ENCODE results near the gene GFRA1. TPM values are rescaled to one million over a fixed set of nuclear protein-coding genes. Genes with fewer than 3 reads are reported as not detected.

The GFRA1 gene
- total and polyA plus RNA-seq, 2 of the 4 experiments (the other 2 are of a cell fraction): 9.1 to 9.3 TPM

GRCh38 chr10:116059320-116059719 is 213.7 kb downstream of the GFRA1 start:
- Histone ChIP-seq H3K27ac (ENCODE audit: insufficient read depth, low read length) (no peak overlapping the region), H2BK120ac (ENCODE audit: low read depth, low read length) (no peak overlapping the region), H3K9ac (ENCODE audit: low read depth, low read length) (no peak overlapping the region), H2AFZ (replicated peaks; ENCODE audit: low read length, poor library complexity) (no peak overlapping the region), H4K5ac (ENCODE audit: low read depth, low read length) (no peak overlapping the region), H3K4me1 (ENCODE audit: control insufficient read depth, insufficient read depth, low read length) (no peaks in the 10 kb centered on the region), H2AK5ac (ENCODE audit: low read depth, low read length) (no peak overlapping the region), H3K18ac (ENCODE audit: low read depth, low read length) (no peak overlapping the region), H3K27me3 (ENCODE audit: control insufficient read depth, insufficient read depth, low read length) (no peaks in the 10 kb centered on the region), H3K36me3 (ENCODE audit: control insufficient read depth, insufficient read depth, low read length) (no peaks in the 10 kb centered on the region), H4K20me1 (ENCODE audit: insufficient read depth, low read length) (no peaks in the 10 kb centered on the region), H3K56ac (ENCODE audit: extremely low read depth, insufficient read depth, low read length) (no peak overlapping the region), H2BK15ac (ENCODE audit: low read depth, low read length) (no peak overlapping the region), H3K4me3 (ENCODE audit: insufficient read depth, low read depth, low read length) (no peak overlapping the region), H3K79me1 (ENCODE audit: low read depth in 1 of 2, low read length in 2 of 2) (no peaks in the 10 kb centered on the region), H3K9me1 (ENCODE audit: insufficient read depth, low read length) (no peaks in the 10 kb centered on the region; the same call in 1 of the 2 replicates), H3K9me3 (ENCODE audit: control insufficient read depth, insufficient read depth, low read length) (0 out of 2 replicates have a peak, but pooled peaks cover 4% of the 10 kb centered on the region), H4K91ac (ENCODE audit: insufficient read depth, low read depth, low read length) (no peak overlapping the region), H4K8ac (ENCODE audit: low read depth in 2 of 2, low read length in 2 of 2) (no peak overlapping the region), H3K14ac (replicated peaks; ENCODE audit: low read depth, low read length) (no peak overlapping the region), H2BK20ac (ENCODE audit: low read depth, low read length) (no peak overlapping the region), H2BK5ac (ENCODE audit: low read depth, low read length, poor library complexity, severe bottlenecking) (no peak overlapping the region), H3K4me2 (ENCODE audit: low read depth, low read length) (no peak overlapping the region), H3K4ac (ENCODE audit: low read depth, low read length) (no peak overlapping the region), H3K23ac (ENCODE audit: low read depth, low read length) (no peak overlapping the region), H2AK9ac (replicated peaks; ENCODE audit: low read depth, low read length, poor library complexity) (no peak overlapping the region)
- BruUV-seq (replicated peaks): no TSS peak
- TF ChIP-seq POLR2A (IDR thresholded peaks at IDR 0.05; ENCODE audit: low read depth, low read length) (no peak), MXI1 (IDR thresholded peaks at IDR 0.05; ENCODE audit: borderline replicate concordance, low read depth, low read length) (no peak), SMC3 (IDR thresholded peaks at IDR 0.05; ENCODE audit: low read depth, low read length) (no peak), NFE2L2 (IDR thresholded peaks at IDR 0.05; ENCODE audit: low read depth, low read length) (no peak), MAZ (IDR thresholded peaks at IDR 0.05; ENCODE audit: borderline replicate concordance, low read depth, low read length) (no peak), RFX5 (IDR thresholded peaks at IDR 0.05; ENCODE audit: low read depth, low read length) (no peak), MAFK (IDR thresholded peaks at IDR 0.05; ENCODE audit: low read depth, low read length) (no peak)
- TF ChIP-seq, protein P1, sequence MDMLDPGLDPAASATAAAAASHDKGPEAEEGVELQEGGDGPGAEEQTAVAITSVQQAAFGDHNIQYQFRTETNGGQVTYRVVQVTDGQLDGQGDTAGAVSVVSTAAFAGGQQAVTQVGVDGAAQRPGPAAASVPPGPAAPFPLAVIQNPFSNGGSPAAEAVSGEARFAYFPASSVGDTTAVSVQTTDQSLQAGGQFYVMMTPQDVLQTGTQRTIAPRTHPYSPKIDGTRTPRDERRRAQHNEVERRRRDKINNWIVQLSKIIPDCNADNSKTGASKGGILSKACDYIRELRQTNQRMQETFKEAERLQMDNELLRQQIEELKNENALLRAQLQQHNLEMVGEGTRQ (IDR thresholded peaks at IDR 0.05; ENCODE audit: low read depth, low read length): no peak
- ATAC-seq (ENCODE audit: low read depth) (no peak), DNase-seq (no peak)
- no CpG with 5 or more reads among the region's 7 CpGs for WGBS, 2 experiments (ENCODE audit: extremely low coverage in 2 of 2, insufficient read length in 1 of 2)
- intact Hi-C loops (cut with micrococcal nuclease) (no loop called here), dilution Hi-C loops (cut with HindIII; ENCODE audit: low sequenced_read_pairs, unreplicated experiment) (no loop called here), in situ Hi-C loops (cut with MboI; ENCODE audit: low sequenced_read_pairs) (no loop called here)
- POLR2A ChIA-PET (ENCODE audit: unreplicated experiment): no interaction called here
- CTCF ChIA-PET: no interaction called here
